Right renal pelvis (tissue), 4 donors: Measurements from ENCODE around the gene CDX1. TPM values are rescaled to one million over a fixed set of nuclear protein-coding genes. Genes with fewer than 3 reads are reported as not detected.

Experiments used
- DNase-seq, 4 donors: peaks; one replicate each; pipeline ENCODE4 v3.0.0-alpha.2; 2013; ENCODE audit warnings: low read depth in 4 of 4, low spot score in 3 of 4, missing footprints in 1 of 4
- polyA plus RNA-seq, 4 donors: library from polyadenylated mRNA; unstranded; fragments of 120-200 nt; gene quantifications; one replicate each; pipeline ENCODE4 v1.2.1, GENCODE V29; 2013; ENCODE audit not compliant: insufficient read length in 4 of 4

CDX1 gene
- polyA plus RNA-seq, 4 donors, result 0.64 to 1.0 (median 0.76) TPM

DNA sequence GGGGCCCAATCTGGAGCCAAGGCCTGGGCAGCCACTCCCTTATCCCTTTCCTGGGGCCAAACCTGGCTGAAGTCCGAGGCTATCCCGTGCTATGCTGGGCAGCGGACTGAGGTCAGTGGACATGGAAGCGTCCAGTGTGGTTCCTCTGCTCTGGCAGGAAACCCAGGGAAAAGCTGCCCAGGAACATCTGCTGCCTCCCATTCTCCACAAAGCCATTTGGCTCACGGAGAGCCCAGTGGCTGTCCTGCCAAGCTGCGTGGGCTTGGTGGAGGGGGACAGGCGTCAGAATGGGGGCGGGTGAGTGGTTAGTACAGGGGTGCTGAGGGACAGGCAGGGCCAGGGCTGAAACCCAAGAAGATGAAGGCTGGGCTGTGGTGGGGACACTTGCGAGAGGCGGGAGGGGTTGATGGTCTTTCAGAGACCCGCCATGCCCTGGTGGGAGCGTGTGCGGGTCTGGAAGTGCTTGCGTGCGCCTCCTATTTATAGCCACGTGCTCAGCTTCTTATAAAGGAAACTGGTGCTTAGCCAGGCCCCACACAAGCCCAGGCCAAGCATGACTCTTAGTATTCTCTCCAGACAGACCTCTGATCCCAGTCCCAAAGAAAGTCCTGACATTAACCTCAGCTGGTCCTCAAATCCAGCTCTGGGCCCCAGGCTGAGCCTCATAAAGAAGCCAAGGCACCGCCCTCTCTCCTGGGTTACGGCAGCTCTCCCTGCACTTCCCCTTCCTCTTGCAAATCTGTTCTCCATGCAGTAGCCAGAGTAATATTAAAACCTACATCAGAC, 13.9 kb downstream of the CDX1 start:
- no peak for DNase-seq

DNA sequence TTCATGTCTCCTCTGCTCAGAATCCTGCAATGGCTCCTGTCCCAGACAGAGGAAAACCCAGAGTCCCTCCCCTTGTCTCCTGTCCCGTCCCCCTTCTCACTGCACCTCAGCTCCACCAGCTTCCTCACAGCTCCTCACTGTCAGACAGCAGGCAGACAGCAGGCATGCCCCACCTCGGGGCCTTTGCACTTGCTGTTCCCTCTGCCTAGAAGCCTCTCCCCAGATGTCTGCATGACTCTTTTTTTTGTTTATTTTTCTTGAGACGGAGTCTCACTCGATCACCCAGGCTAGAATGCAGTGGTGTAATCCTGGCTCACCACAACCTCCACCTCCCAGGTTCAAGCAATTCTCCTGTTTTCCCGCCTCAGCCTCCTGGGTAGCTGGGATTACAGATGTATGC, 14.4 kb downstream of the CDX1 start:
- no peak for DNase-seq

DNA sequence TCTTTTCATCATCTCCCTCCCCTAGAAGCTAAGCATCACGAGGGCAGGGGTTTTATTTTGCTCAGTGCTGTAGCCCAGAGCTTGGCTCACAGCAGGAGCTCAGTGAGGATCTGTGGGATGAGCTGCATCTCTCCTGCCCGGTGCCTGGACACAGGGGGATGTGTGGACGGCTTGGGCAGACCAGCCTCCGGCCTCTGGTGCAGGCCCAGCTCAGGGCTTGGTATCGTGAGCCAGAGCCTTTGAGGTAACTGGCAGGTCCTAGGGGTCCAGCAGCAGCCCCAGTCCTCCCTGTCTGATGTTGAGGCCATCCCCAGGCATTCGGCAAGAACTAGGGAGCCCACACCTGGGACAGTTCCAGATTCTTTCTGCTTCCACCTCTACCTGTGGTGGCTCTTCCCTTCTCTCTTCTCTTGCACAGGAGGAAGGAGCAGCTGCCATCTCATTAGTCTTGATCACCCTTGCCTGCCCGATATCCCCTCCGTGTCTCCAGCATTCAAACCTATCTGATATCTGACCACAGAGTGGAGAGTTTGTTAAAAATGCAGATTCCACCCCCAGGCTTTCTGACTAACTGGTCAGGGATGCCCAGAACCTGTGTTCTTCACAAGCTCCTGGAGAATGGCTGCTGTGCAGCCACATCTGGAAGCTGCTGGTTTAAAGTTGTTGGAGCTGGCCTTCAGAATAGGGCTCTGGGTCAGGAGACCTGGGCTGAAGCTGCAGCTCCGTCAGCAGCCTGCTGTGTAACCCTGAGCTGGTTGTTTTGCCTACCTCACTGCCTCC, 15.4 kb downstream of the CDX1 start:
- DNase-seq, result no peak

DNA sequence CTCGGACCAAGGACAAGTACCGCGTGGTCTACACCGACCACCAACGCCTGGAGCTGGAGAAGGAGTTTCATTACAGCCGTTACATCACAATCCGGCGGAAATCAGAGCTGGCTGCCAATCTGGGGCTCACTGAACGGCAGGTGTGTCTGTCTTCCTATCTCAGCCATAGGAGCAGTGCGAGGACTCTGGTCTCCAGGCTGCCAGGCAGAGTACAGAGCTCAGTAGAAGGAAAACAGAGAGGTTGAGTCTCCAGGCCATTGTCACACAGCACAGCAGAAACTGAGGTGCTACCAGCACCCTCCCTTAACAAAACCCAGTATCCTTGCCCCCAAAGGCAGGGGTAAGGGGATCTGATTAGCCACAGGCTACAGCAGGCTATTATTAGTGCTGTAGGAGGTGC, 16.2 kb downstream of the CDX1 start:
- DNase-seq, result no peak

DNA sequence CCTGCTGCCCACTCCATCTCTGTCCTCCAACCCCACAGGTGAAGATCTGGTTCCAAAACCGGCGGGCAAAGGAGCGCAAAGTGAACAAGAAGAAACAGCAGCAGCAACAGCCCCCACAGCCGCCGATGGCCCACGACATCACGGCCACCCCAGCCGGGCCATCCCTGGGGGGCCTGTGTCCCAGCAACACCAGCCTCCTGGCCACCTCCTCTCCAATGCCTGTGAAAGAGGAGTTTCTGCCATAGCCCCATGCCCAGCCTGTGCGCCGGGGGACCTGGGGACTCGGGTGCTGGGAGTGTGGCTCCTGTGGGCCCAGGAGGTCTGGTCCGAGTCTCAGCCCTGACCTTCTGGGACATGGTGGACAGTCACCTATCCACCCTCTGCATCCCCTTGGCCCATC, 16.9 kb downstream of the CDX1 start:
- DNase-seq, result no peak

DNA sequence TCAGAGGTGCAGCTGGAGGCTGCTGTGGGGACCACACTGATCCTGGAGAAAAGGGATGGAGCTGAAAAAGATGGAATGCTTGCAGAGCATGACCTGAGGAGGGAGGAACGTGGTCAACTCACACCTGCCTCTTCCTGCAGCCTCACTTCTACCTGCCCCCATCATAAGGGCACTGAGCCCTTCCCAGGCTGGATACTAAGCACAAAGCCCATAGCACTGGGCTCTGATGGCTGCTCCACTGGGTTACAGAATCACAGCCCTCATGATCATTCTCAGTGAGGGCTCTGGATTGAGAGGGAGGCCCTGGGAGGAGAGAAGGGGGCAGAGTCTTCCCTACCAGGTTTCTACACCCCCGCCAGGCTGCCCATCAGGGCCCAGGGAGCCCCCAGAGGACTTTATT, 17.4 kb downstream of the CDX1 start:
- DNase-seq, result no peak

DNA sequence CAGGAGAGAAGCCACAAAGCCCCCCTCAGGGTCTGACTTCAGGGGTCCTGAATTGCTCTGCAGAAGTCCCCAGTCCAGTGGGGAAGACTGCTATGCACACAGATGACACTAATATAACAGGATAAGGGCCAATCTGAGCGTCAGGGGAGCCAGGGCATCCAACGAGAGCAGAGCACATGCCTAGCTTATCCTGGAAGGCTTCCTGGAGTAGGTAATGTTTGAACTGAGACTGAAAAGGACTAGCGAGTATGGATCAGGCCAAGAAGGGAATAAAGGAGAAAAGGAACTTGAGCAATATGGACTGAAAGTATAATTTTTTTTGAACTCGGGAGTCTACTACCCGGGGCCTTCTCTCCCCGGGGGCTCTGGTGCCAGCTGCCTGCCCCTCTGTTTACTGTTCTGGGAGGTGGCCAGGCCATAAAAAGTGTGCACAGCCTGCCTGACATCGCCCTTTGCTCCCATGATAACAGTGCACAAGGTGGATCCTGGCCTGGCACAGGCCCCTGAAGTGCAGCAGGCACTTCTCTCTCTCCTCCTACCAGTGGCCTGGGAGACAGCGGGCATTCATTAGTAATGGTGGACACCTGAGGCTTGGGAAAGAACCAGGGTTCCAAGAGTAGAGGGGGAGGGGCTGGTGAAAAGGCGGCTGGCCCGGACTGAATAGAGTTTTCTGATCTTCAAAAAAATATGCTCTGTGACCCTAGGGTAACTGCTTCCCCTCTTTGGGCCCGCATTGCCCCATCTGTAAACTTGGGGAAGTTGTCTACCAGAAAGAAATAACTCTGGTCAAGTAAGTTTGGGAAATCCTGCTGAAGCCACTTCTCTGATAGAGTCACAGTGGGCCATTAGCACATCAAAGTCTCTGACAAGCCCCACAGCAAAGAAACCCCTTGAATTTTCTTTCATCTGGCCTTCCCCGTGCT, 18.7 kb downstream of the CDX1 start:
- no peak for DNase-seq

DNA sequence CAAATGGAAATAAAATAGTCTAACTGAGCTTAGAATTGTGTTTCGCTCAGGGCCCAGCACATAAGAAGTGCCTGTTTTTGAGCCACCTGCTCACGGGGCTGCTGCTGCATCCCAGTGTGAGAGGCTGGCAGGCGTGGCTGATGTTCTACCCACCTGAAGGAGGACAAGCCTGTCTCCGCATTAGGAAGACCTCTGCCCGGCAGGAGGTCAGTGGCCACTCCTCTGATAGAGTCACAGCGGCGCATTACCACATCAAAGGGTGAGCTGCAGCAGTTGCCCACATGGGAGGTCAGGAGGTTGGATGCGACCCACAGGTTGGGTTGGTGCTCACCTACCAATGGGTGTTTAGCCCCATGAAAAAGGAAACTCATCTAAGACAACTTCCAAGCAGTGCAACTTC, 19.6 kb downstream of the CDX1 start:
- no peak for DNase-seq

DNA sequence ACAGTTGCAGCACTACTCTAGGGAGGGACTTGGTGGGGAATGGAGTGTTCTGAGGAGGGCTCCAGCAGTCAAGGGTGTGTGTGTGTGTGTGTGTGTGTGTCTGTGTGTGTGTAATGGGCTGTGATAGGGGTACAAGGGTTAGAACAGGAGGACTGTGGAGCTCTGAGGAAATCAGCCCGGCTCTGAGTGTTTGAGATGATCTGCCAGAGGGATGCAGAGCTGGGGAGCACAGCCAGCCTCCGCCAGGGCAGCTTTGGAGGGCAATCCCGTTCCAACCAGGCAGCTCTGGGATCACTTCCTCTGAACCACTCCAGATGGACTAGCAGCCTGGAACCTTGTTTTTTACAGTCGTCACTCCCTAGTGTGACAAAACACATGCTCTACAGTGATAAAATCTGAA, 20.3 kb downstream of the CDX1 start:
- no peak for DNase-seq

DNA sequence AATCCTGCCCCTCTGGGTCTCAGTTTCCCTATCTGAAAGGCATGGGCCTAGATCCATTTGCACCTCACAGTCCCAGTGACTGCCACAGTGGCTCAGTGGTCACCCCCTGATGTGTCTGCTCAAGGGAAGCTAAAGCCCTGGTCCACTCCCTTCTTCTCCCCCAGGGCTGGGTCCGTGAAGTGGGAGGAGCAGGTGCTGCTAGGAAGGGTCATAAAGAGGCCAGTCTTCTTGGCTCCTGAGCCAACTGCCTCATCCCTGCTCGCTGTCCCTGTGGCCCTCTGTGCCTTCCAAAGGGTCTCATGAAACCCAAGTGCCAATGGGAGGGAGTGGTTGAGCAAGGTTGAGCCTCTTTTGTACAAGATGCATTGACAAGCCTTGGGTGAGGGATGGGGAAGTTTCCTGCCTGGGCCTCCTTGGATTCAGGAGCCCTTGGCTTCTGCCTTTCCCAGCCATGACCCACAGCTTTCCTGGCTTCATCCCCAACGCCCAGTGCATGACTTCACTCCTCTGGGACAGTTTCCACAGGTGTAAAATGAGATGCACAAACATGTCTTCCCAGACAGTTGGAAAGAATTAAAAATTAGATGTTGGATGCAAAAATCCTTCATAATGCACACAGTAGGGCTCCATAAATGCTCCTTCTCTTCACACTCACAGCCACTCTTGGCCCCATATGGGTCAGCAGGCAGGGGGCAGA, 21.7 kb downstream of the CDX1 start:
- no peak for DNase-seq

DNA sequence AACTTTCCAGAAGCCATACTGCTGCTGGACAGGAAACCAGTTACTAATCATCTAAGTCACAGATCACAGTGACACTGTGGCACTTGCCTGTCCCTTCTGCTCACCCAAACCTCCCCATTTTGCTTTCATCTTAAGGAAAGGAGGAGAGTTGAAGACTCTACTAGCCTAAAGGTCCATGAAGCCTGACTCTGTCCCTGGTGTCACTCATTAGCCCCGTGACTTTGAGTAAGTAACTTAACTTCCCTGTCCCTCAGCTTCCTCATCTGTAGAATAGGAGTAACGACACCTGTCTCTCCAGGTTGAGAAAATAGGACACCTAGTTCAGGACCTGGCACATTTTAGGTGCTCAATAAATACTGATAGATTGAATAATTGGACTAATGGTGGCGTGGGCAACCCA, 22.7 kb downstream of the CDX1 start:
- no peak for DNase-seq

DNA sequence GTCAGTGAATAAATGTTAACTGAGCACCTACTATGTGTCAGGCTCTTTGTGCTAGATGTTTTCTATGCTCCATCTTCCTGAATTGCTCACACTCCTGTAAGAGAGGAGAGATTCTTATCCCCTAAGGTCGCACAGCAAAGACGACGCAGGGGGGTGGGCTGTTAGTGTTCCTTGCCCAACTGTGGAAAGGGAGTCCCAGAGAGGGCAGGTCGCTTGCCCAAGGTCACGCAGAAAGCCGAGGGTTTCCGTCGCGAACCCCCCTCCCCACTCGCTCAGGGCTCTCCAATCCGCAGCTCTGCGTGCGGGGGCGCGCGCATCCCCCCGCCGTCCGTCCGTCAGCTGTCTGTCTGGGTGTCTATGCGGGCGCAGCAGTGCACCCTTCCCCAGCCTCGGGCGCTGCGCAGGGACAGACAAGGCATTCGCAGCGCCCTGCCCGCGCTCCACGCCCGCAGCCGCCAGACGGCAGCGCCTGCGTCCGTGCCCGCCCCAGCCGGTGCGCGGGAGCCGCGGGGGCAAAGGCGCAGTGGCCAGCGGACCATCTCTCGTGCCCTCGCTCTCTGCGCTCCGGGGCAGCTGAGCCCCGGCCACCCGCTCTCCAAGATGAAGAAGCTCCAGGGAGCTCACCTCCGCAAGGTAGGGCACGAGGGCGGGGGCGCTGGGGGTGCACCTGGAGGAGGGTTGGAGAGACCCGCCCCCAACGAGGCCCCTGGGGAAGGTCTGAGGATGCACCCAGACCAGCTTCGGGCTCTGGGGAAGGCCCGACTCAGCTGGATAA, 23.3 kb downstream of the CDX1 start, which contains the start of gene SLC6A7:
TSS of gene SLC6A7 (plus strand) at position 335 of the 775 bp plus-strand sequence. CDS start at position 601, 266 bp downstream.
- no peak for DNase-seq

DNA sequence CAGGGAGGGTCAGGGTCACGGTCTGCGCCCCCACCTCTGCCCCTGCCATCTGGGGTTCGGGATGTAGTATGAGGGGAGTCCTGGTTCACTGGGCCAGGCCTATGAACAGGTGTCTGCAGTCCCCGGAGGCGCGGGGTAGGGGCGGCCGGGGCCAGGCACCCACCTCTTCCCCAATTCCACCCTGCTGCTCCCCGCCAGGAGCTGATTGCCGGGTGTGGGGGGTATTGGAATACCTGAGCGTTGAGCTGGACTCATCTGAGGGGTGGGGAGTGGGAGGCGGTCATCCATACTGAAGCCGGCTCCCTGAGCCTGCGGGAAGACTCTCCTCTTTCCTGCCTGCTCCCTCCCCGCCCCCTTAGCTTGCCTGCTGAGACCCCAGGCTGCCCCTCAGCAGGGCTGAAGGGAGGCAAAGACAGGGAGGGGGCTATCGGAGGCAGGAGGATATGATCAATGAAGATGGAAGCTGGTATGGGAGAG, 24.0 kb downstream of the CDX1 start:
- DNase-seq, result no peak

DNA sequence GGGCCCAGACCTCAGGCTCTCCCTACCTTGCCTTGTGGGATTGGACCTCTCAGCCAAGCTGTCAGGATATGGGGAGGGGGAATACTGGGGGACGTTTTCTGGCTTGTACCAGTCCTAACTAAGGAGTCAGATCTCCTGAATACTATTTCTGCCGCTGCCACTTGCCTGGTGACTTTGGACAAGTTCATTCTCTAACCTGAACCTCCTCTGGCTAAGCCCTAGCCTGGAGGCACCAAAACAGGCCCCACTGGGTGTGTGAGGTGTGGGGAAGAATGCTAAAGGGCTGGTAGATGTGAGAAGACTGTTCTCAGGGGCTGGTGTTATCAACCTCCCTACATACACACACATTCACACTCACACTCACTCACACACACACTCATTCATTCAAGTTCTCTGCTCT, 24.4 kb downstream of the CDX1 start:
- DNase-seq, result no peak

DNA sequence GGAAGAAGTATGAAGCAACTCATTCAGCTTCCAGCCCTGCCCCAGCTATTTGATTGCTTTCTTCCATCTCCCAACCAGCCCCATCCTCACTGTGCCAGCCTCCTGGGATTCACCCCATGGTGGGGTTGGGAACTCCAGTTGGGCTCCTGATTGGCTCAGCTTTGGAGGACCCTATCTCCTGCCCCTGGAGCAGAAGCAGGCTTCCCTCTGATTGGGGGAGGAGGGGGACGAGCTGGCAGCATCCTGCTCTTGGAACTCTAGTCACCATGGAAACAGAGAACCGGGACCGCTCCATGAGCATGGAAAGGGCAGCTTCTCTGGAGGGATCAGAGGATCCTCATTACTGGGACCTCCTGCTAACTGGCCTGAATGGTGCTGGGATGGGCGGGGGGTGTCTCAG, 25.9 kb downstream of the CDX1 start:
- no peak for DNase-seq

DNA sequence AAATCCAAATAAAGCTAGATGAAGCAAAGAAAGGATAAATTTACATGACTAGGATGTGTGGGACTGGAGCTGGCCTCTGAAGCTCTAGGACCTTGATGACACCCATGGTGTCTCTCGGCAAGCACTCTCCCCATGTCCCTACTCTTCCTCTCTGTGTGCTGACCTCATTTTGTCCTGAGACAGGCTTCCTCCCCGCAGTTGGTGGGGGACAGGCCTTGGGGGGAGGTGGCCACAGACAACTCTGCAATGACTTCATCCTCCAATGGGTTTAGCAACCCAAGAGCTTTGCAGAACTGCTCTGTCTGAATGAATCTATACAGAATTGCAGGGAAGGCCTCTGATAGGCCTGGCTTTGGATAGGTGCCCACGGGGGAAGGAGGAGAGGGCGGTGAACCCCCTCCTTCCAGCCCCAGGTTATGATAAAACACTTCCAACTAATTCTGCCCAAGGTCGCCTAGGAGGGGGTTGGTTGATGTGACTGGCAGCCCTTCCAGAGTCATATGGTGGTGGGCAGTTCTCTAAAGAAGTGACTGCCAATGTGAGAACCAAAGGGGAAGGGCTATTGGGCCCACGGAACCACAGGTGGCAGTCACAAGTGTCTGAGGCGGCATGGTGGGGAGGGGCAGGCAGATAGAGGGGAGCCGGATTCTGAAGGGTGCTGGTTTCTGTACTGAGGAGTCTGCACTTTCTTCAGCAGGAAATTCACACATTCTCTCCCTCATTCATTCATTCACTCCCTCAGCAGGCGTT, 29.3 kb downstream of the CDX1 start:
- DNase-seq, result no peak

DNA sequence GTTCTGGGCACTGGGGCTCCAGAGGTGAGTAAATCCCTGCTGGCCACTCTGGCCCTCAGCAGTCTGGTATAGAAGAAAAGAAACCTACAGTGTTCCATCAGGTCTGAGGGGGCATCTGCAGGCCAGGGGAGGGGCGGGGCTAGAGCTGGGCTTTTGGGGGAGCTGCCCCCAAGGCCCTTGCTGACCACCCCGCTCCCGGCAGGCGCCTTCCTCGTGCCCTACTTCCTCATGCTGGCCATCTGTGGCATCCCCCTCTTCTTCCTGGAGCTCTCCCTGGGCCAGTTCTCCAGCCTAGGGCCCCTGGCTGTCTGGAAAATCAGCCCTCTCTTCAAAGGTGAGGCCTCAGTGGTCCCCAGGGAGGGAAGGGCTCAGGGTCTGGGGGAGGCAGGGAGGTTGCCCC, 29.9 kb downstream of the CDX1 start:
- DNase-seq, result no peak

DNA sequence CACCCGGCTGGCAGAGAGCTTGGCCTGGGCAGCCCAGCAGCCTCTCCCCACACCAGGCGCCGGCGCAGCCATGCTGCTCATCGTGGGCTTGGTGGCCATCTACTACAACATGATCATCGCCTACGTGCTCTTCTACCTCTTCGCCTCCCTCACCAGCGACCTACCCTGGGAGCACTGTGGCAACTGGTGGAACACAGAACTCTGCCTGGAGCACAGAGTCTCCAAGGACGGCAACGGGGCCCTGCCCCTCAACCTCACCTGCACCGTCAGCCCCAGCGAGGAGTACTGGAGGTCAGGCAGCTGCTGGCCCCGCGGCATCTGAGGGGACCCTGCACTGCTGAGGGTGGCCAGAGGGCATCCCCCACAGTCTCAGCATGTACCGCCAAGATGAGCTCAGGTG, 30.4 kb downstream of the CDX1 start:
- no peak for DNase-seq

DNA sequence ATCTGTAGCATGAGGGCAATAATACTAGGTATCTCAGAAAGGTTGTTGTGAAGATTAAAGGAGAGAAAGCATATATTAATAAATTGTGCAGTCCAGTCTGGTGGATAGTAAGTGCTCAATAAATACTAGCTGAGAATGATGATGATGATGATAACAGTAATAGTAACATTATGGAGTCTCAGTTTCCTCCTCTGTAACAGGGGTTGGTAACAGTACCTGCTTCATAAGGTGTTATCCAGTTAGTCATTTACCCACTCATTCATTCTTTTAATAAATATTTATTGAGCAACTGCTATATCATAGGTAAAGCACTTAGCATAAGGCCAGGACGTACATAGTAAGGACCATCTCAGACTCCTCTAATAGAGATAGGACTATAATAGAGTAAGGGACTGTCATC, 30.9 kb downstream of the CDX1 start:
- no peak for DNase-seq
